PC-9 (cell line): Measurements from ENCODE around the gene CADPS2.

Source experiments
- CTCF ChIP-seq: fragments of 200-600 bp; sonication (generic); conservative IDR thresholded peaks from 2 replicates; pipeline ENCODE4 v1.6.1; 2017; ENCODE audit warnings: mixed run types, antibody characterized with exemption, mild to moderate bottlenecking, moderate library complexity
- EZH2 ChIP-seq: fragments of 200-600 bp; sonication (generic); IDR thresholded peaks from 2 replicates; pipeline ENCODE4 v1.8.0; 2017; ENCODE audit warnings: antibody characterized with exemption, low read depth

GRCh38 chr7:122633472-122633871, 252.8 kb downstream of the CADPS2 start:
- TF ChIP-seq CTCF (no peak), EZH2 (no peak)
